K562 (cell line): ENCODE data around the gene EPHA10. TPM values are rescaled to one million over a fixed set of nuclear protein-coding genes. Genes with fewer than 3 reads are reported as not detected.

Experiments used
- CEBPG ChIP-seq, 3 experiments: fragments of 200-800 bp in 1 of 3; sonication (Bioruptor generic) in 1 of 3; sonication (generic) in 1 of 3; formaldehyde crosslinking in 1 of 3; IDR thresholded peaks in 2 of 3; conservative IDR thresholded peaks in 1 of 3; 2 replicates each; pipeline versions ENCODE4 v1.6.1 to v1.8.0; 2016 to 2022; ENCODE audit warnings: missing compliant biosample characterization in 2 of 3, missing genetic modification characterization in 2 of 3, mild to moderate bottlenecking in 1 of 3, missing genetic modification reagents in 1 of 3
- EWSR1 ChIP-seq: fragments of 450-650 bp; IDR thresholded peaks from 2 replicates; pipeline ENCODE4 v1.6.1; 2018; ENCODE audit warnings: borderline replicate concordance, mild to moderate bottlenecking, low read depth, moderate library complexity; ENCODE audit not compliant: partially characterized antibody
- HCFC1 ChIP-seq: IDR thresholded peaks from 2 replicates; pipeline ENCODE4 v1.6.1; 2012; ENCODE audit warnings: low read depth, low read length, improper control_type of control experiment
- L3MBTL2 ChIP-seq: fragments of 450-650 bp; IDR thresholded peaks from 2 replicates; pipeline ENCODE4 v1.6.1; 2016; ENCODE audit warnings: mild to moderate bottlenecking, moderate library complexity
- MECOM ChIP-seq: fragments of 250-450 bp; sonication (Bioruptor Pico); IDR thresholded peaks from 2 replicates; pipeline ENCODE4 v1.8.0; 2022; ENCODE audit warnings: inconsistent platforms
- NCOA1 ChIP-seq: fragments of 450-650 bp; IDR thresholded peaks from 2 replicates; pipeline ENCODE4 v1.6.1; 2016; ENCODE audit warnings: low read depth
- PHTF2 ChIP-seq: fragments of 250-450 bp; sonication (Bioruptor Pico); IDR thresholded peaks from 2 replicates; pipeline ENCODE4 v1.5.0; 2021; ENCODE audit warnings: mild to moderate bottlenecking
- RBM14 ChIP-seq: fragments of 200-400 bp; formaldehyde crosslinking; IDR thresholded peaks from 2 replicates; pipeline ENCODE4 v1.6.1; 2018; ENCODE audit warnings: low read depth, mild to moderate bottlenecking, low read length, moderate library complexity, borderline replicate concordance; ENCODE audit not compliant: insufficient read depth
- TBL1XR1 ChIP-seq, 2 experiments: IDR thresholded peaks; 2 replicates each; pipeline ENCODE4 v1.6.1; 2012; ENCODE audit warnings: improper control_type of control experiment in 2 of 2, low read length in 2 of 2, mild to moderate bottlenecking in 1 of 2
- ZBTB40 ChIP-seq, 2 experiments: fragments of 450-650 bp in 1 of 2; sonication (generic) in 1 of 2; formaldehyde crosslinking in 1 of 2; IDR thresholded peaks; 2 replicates each; pipeline versions ENCODE4 v1.7.1 to v1.9.0; 2016 to 2022; ENCODE audit warnings: inconsistent platforms in 1 of 2, mild to moderate bottlenecking in 1 of 2, missing genetic modification reagents in 1 of 2
- ZMIZ1 ChIP-seq, 2 experiments: fragments of 150-350 bp in 1 of 2; IDR thresholded peaks; 2 replicates each; pipeline ENCODE4 v1.6.1; 2012 to 2016; ENCODE audit warnings: low read depth in 2 of 2, low read length in 2 of 2, mild to moderate bottlenecking in 1 of 2, moderate library complexity in 1 of 2
- ZNF146 ChIP-seq: IDR thresholded peaks from one replicate; pipeline ENCODE4 v1.6.1; 2018; ENCODE audit warnings: missing compliant biosample characterization; ENCODE audit not compliant: unreplicated experiment
- polyA plus RNA-seq, 8 experiments: library from polyadenylated mRNA; depleted of rRNA in 4 of 8; stranded (reverse) in 5 of 8; unstranded in 3 of 8; fragments of >200 nt; fragmentation: Nextera tagmentation in 2 of 8; fragmentation: Illumina TruSeq in 1 of 8; extraction: Ambion mirVana in 2 of 8; extraction: Trizol in 1 of 8; gene quantifications; 2 replicates each; pipeline versions ENCODE4 v1.2.1 to v1.2.3, GENCODE V29; 2011 to 2014; ENCODE audit warnings: inconsistent platforms in 1 of 8, missing spikeins in 1 of 8
- total RNA-seq, 7 experiments: library from RNA; depleted of rRNA in 6 of 7; stranded (reverse); fragments of >200 nt in 6 of 7; fragmentation: Illumina TruSeq in 2 of 7; extraction: Trizol in 2 of 7; gene quantifications; 2 replicates each; pipeline versions ENCODE4 v1.2.1 to v1.2.3, GENCODE V29; 2011 to 2021; ENCODE audit warnings: low replicate concordance in 1 of 7

The EPHA10 gene
- total and polyA plus RNA-seq, 9 of the 15 experiments (the other 6 are each of a cell fraction or from before 2014, with no cell fraction given), result 0.03 TPM; not detected in 8

- no peak for TF ChIP-seq ZBTB40 (IDR thresholded peaks at IDR 0.05)
- TF ChIP-seq ZBTB40 (CRISPR knock-in tag; IDR thresholded peaks at IDR 0.05), result no peak
- peak; percentile 14; the same call in 1 of the 2 replicates for TF ChIP-seq CEBPG (CRISPR knock-in tag; IDR thresholded peaks at IDR 0.05)
- no peak for TF ChIP-seq CEBPG (tag; conservative IDR thresholded peaks at IDR 0.05 in 1 of 2, IDR thresholded peaks at IDR 0.05 in 1 of 2)
- no peak for TF ChIP-seq PHTF2
- no peak for TF ChIP-seq ZMIZ1 (IDR thresholded peaks at IDR 0.05; ENCODE audit: low read depth in 2 of 2, low read length in 2 of 2)
- no peak for TF ChIP-seq RBM14
- TF ChIP-seq TBL1XR1 (IDR thresholded peaks at IDR 0.05; ENCODE audit: low read length in 2 of 2), result no peak
- no peak for TF ChIP-seq MECOM
- TF ChIP-seq L3MBTL2, result peak; percentile 69; the same call in 1 of the 2 replicates
- TF ChIP-seq HCFC1, result no peak
- no peak for TF ChIP-seq NCOA1
- no peak for TF ChIP-seq ZNF146
- TF ChIP-seq EWSR1, result no peak
Observed at GRCh38 chr1:37808369-37809319, 43.7 kb upstream of the EPHA10 start (continued).
